Spinal cord (tissue), 10 donors: Measurements from ENCODE around the gene PGAP2. TPM values are rescaled to one million over a fixed set of nuclear protein-coding genes. Genes with fewer than 3 reads are reported as not detected.
"Not testable (repeated sequence)": the region's sequence is repeated elsewhere in the genome, so short reads cannot be mapped to it uniquely, and the experiment has no call there.

Experiments
- DNase-seq, 6 donors: peaks; one replicate each; pipeline versions ENCODE4 v3.0.0 to v3.0.0-alpha.2; 2013 to 2015; ENCODE audit warnings: low spot score in 6 of 6, low read depth in 4 of 6
- H3K27ac ChIP-seq: one replicate; pipeline ENCODE4 v1.5.1; 2013; ENCODE audit warnings: low read depth, low read length, control low read depth
- H3K27me3 ChIP-seq: one replicate; pipeline ENCODE4 v1.6.1; 2013; ENCODE audit warnings: low read length; ENCODE audit not compliant: control insufficient read depth, insufficient read depth
- H3K36me3 ChIP-seq: one replicate; pipeline ENCODE4 v1.6.1; 2013; ENCODE audit warnings: low read length; ENCODE audit not compliant: control insufficient read depth, insufficient read depth
- H3K4me1 ChIP-seq: one replicate; pipeline ENCODE4 v1.6.1; 2013; ENCODE audit warnings: low read length; ENCODE audit not compliant: control insufficient read depth, insufficient read depth
- H3K4me3 ChIP-seq: one replicate; pipeline ENCODE4 v1.5.1; 2013; ENCODE audit warnings: low read depth, low read length, control low read depth
- H3K9me3 ChIP-seq: one replicate; pipeline ENCODE4 v1.6.1; 2013; ENCODE audit warnings: low read length; ENCODE audit not compliant: control insufficient read depth, insufficient read depth
- WGBS: methylation state at CpG from one replicate; pipeline ENCODE4 v1.1.5; 2013; ENCODE audit warnings: missing lambda C conversion rate; ENCODE audit not compliant: insufficient coverage; 5-methylcytosine and 5-hydroxymethylcytosine counted together
- polyA plus RNA-seq, 2 donors: library from polyadenylated mRNA; unstranded; fragments of 120-200 nt; gene quantifications; one replicate each; pipeline ENCODE4 v1.2.1, GENCODE V29; 2013; ENCODE audit not compliant: insufficient read length in 2 of 2
- total RNA-seq, 2 donors: library from RNA; depleted of rRNA in 1 of 2; stranded (reverse); fragments of 120-200 nt in 1 of 2; fragments of >200 nt in 1 of 2; gene quantifications; one replicate each; pipeline versions ENCODE4 v1.2.3 to v1.2.4, GENCODE V29; 2013 to 2014
- donor health status: healthy.

PGAP2 gene
- total and polyA plus RNA-seq, 4 donors: 9.5 to 46.5 (median 21.2) TPM

DNA sequence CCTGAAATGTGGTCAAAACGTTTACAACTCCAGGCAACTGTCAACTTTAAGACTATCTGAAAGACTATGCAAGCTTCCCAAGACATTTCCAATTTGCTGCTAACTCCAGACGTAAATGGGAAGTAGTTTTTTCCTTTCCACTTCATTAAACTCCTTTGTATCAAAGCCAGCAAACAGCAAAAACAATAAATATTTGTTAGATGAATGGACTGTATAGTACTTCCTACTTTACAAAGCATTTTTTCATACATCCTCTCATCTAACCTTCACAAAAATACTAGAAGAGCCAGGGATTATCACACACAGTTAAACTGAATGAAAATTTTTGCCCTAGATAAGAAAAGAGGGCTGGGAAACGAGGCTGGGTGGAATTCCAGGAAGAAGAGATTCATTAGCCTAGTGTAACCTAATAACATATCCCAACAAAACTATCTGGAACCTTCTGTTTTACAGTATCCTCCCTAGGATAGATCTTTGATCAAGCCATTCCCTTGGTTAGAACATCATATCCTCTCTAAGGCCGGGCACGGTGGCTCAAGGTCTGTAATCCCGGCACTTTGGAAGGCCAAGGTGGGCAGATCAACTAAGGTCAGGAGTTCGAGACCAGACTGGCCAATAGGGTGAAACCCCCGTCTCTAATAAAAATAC is 21.5 kb upstream of the PGAP2 start:
- no peaks in the 10 kb centered on the region for H3K27me3 ChIP-seq
- H3K27ac ChIP-seq: no peak overlapping the region
- H3K4me3 ChIP-seq: no peak overlapping the region
- H3K9me3 ChIP-seq: no peaks in the 10 kb centered on the region
- WGBS: 100% methylated on average over 1 of the region's 8 CpGs
- no peak for DNase-seq
- peaks cover 5% of the 10 kb centered on the region for H3K4me1 ChIP-seq
- H3K36me3 ChIP-seq: peaks cover 11% of the 10 kb centered on the region

DNA sequence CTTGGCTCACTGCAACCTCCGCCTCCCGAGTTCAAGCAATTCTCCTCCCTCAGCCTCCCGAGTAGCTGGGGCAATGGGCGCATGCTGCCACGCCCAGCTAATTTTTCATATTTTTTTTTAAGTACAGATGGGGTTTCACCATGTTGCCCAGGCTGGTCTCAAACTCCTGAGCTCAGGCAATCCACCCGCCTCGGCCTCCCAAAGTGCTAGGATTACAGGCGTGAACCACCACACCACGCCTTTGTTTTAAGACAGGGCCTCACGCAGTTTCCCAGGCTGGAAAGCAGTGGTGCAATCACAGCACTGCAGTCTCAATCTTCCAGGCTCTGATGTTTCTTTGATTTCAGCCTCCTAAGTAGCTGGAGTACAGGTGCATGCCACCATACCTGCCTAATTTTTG is 14.0 kb upstream of the PGAP2 start:
- not testable (repeated sequence) for DNase-seq, H3K27ac ChIP-seq, H3K9me3 ChIP-seq, H3K27me3 ChIP-seq, H3K4me3 ChIP-seq
- H3K4me1 ChIP-seq: peaks cover 12% of the 10 kb centered on the region
- peaks cover 25% of the 10 kb centered on the region for H3K36me3 ChIP-seq
- WGBS: 96% methylated on average over 8 of the region's 10 CpGs

DNA sequence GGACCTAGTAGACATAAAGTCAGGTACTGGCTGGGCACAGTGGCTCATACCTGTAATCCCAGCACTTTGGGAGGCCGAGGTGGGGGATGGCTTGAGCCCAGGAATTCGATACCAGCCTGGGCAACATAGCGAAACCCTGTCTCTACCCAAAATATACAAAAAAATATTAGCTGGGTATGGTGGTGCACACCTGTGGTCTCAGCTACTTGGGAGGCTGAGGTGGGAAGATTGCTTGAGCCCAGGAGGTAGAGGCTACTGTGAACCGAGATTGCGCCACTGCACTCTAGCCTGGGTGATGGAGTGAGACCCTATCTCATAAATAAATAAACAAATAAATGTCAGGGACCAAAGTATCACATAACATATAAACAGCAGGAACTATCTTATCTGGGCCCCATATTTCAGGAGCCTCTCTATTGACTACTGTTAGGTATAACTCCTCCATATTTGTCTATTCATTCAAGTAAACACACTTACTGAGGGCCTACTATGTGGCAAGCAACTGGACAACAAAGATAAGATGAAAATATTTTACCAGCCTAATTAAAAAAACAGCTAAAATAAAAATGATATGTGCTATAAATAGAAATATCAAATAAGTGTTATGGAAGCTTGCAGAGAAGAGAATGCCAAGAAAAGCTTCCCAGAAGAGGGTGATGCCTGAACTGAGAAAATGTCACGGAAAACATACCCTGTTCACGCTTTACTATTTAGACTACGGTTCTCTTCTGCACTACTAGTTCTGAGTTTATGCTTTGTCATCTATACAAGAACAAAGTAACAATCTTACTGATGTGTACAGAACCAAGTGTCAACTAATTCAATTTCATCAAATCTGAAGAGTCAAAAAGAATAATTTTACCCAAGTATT is 13.0 kb upstream of the PGAP2 start:
- no peak overlapping the region for H3K27ac ChIP-seq
- H3K9me3 ChIP-seq: no peaks in the 10 kb centered on the region
- H3K4me3 ChIP-seq: no peak overlapping the region
- no peaks in the 10 kb centered on the region for H3K27me3 ChIP-seq
- WGBS: 93% methylated on average over 3 of the region's 8 CpGs
- H3K36me3 ChIP-seq: peaks cover 22% of the 10 kb centered on the region
- DNase-seq: no peak
- peaks cover 12% of the 10 kb centered on the region for H3K4me1 ChIP-seq

DNA sequence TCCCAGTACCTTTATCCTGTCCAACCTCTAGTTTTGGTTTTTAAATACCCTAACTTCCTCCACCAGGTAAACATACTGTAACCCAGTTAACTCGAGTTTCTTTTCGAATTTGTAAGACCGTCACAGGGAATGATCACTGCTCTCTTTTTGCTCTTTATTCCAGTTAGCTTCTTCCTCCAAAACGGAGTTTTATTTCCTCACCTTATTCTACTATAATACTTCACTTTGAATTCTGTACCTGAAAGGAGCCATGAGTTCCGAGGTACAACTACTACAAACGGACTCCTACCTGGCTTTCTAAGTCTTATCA is 12.4 kb upstream of the PGAP2 start:
- Histone ChIP-seq H3K4me1 (peaks cover 12% of the 10 kb centered on the region), H3K4me3 (peak overlapping the region; percentile 93), H3K27me3 (no peaks in the 10 kb centered on the region), H3K9me3 (no peaks in the 10 kb centered on the region), H3K36me3 (peaks cover 20% of the 10 kb centered on the region), H3K27ac (no peak overlapping the region)
- 67% methylated on average over 6 of the region's 6 CpGs for WGBS
- DNase-seq: no peak

DNA sequence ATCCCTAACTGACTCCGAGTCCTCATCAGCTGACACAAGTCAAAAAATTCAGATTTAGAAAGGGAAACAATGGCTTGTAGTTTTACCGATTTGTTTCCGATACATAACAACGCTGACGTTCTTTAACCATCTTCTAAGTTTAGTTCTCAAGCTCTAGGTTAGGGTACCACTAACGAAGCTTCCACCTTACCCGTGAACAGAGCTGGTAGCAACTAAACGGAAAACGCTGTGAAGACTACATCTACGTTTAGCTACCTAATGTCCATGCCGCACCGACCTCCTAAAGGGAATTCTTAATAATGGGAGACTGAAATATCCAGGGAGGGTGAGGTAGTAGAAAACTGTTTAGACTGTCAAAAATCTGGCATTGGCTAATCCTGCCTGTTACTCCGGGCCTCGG is 12.0 kb upstream of the PGAP2 start:
- Histone ChIP-seq H3K27me3 (no peaks in the 10 kb centered on the region), H3K27ac (peak overlapping the region; percentile 91), H3K9me3 (no peaks in the 10 kb centered on the region), H3K36me3 (peaks cover 19% of the 10 kb centered on the region), H3K4me1 (peaks cover 12% of the 10 kb centered on the region), H3K4me3 (peak overlapping the region; percentile 93)
- no peak for DNase-seq
- 45% methylated on average over 7 of the region's 14 CpGs for WGBS

DNA sequence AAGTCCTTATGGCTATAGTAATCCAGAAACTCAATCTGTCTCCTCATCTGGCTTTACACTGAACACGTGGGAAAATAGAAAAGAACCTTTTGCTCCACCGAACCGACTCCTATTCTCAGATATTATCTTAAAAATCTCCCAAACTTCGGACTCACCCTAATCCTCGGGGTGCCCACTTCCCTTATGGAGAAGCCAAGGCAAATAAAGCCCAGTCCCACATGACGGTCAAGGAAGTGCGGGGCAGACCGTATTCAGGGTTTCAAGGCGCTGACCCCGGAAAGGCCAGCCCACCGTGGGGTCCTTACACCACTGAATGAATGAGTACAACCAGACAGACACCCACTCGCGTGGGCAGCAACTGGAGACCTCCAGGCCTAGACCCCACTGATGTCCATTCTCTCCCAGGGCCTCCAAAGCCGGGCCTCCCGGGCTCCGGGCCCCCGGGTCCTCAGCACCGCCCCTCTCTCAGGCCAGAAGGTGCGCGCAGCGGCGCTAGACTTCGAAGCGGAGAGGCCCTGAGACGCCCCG is 11.5 kb upstream of the PGAP2 start:
- Histone ChIP-seq H3K36me3 (peaks cover 19% of the 10 kb centered on the region), H3K9me3 (no peaks in the 10 kb centered on the region), H3K27me3 (no peaks in the 10 kb centered on the region), H3K4me3 (peak overlapping the region; percentile 93), H3K4me1 (peaks cover 12% of the 10 kb centered on the region), H3K27ac (peak overlapping the region; percentile 91)
- DNase-seq: peak in 1 of 6 donors; percentile 15
- WGBS: 0% methylated on average over 26 of the region's 26 CpGs

GRCh38 chr11:3797329-3798090 is 10.8 kb upstream of the PGAP2 start, which contains the start of gene NUP98:
TSS of gene NUP98 (minus strand) at chr11:3797554. CDS start at chr11:3782117, 15,437 bp downstream.
- no peaks in the 10 kb centered on the region for H3K9me3 ChIP-seq
- peak within 1 kb of the TSS; percentile 97 for H3K27ac ChIP-seq
- peaks cover 15% of the 10 kb centered on the region for H3K36me3 ChIP-seq
- H3K4me1 ChIP-seq: peaks cover 12% of the 10 kb centered on the region
- DNase-seq: peak; percentile 93 to 100 (median 99)
- peak within 1 kb of the TSS; percentile 93 for H3K4me3 ChIP-seq
- H3K27me3 ChIP-seq: no peaks in the 10 kb centered on the region
- WGBS: 0% methylated on average over 86 of the region's 86 CpGs

GRCh38 chr11:3799143-3799542 is 9.2 kb upstream of the PGAP2 start:
- no peaks in the 10 kb centered on the region for H3K9me3 ChIP-seq
- peaks cover 12% of the 10 kb centered on the region for H3K4me1 ChIP-seq
- DNase-seq: no peak
- H3K36me3 ChIP-seq: peaks cover 3% of the 10 kb centered on the region
- H3K4me3 ChIP-seq: no peak overlapping the region
- H3K27ac ChIP-seq: no peak overlapping the region
- 100% methylated on average over 3 of the region's 9 CpGs for WGBS
- no peaks in the 10 kb centered on the region for H3K27me3 ChIP-seq

- Histone ChIP-seq H3K27ac (no peak overlapping the region), H3K27me3 (no peaks in the 10 kb centered on the region), H3K9me3 (no peaks in the 10 kb centered on the region), H3K4me3 (no peak overlapping the region), H3K4me1 (peaks cover 12% of the 10 kb centered on the region), H3K36me3 (no peaks in the 10 kb centered on the region)
- 79% methylated on average over 3 of the region's 5 CpGs for WGBS
- no peak for DNase-seq
These were observed 8.5 kb upstream of the PGAP2 start for GRCh38 chr11:3799873-3800272.
